ENCODE results near the gene KDM4B. TPM values are rescaled to one million over a fixed set of nuclear protein-coding genes. Genes with fewer than 3 reads are reported as not detected.

Gene KDM4B
- polyA plus RNA-seq, 1 experiment = 7.7 TPM

DNA sequence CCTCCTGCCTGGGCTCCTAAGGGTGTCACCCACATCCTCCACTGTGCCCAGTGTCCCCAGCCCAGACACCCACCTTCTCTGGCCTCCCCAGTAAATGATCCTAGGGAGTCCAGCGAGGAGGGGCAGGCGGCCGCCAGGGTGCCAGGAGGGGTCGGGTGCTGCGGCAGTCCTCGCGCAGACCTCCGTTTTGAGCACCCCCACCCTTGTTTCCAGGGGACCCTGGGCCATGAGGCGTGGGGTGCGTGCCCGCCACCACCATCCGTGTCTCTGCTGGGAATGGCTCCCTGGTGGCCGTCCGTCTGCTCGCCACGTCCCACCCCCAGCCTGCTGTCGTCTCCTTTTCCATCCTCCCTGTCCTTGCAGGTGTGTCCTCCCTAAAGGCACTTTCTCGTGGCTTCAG lies 133.0 kb downstream of the KDM4B start:
- ChIA-PET CTCF (no interaction called here), POLR2A (no interaction called here)
- no peak for DNase-seq (ENCODE audit: low read depth, low spot score)
- Histone ChIP-seq H3K27ac (ENCODE audit: low read depth, low read length) (no peak overlapping the region), H3K27me3 (ENCODE audit: control insufficient read depth, insufficient read depth, low read length) (no peaks in the 10 kb centered on the region), H3K4me3 (ENCODE audit: low read depth, low read length) (no peak overlapping the region), H3K9me3 (ENCODE audit: control insufficient read depth, insufficient read depth, low read length) (peaks cover 33% of the 10 kb centered on the region)
- no peak for TF ChIP-seq CTCF (IDR thresholded peaks at IDR 0.05; ENCODE audit: low read depth, low read length)

- Histone ChIP-seq H3K4me3 (ENCODE audit: low read depth, low read length) (no peak overlapping the region), H3K9me3 (ENCODE audit: control insufficient read depth, insufficient read depth, low read length) (peaks cover 29% of the 10 kb centered on the region), H3K27me3 (ENCODE audit: control insufficient read depth, insufficient read depth, low read length) (no peaks in the 10 kb centered on the region), H3K27ac (ENCODE audit: low read depth, low read length) (no peak overlapping the region)
- no peak for TF ChIP-seq CTCF (IDR thresholded peaks at IDR 0.05; ENCODE audit: low read depth, low read length)
- POLR2A ChIA-PET = no interaction called here
- CTCF ChIA-PET = no interaction called here
- no peak for DNase-seq (ENCODE audit: low read depth, low spot score)
These were observed 133.6 kb downstream of the KDM4B start for GRCh38 chr19:5102520-5102919.

GRCh38 chr19:5103061-5103701 lies 134.3 kb downstream of the KDM4B start:
- H3K4me3 ChIP-seq (ENCODE audit: low read depth, low read length) = no peak overlapping the region
- ChIA-PET POLR2A (no interaction called here), CTCF (no interaction called here)
- no peaks in the 10 kb centered on the region for H3K27me3 ChIP-seq (ENCODE audit: control insufficient read depth, insufficient read depth, low read length)
- no peak for DNase-seq (ENCODE audit: low read depth, low spot score)
- TF ChIP-seq CTCF (IDR thresholded peaks at IDR 0.05; ENCODE audit: low read depth, low read length) = no peak
- H3K27ac ChIP-seq (ENCODE audit: low read depth, low read length) = no peak overlapping the region
- H3K9me3 ChIP-seq (ENCODE audit: control insufficient read depth, insufficient read depth, low read length) = peaks cover 23% of the 10 kb centered on the region

- POLR2A ChIA-PET = no interaction called here
- no peak overlapping the region for H3K4me3 ChIP-seq (ENCODE audit: low read depth, low read length)
- H3K27ac ChIP-seq (ENCODE audit: low read depth, low read length) = no peak overlapping the region
- peaks cover 15% of the 10 kb centered on the region for H3K9me3 ChIP-seq (ENCODE audit: control insufficient read depth, insufficient read depth, low read length)
- no peaks in the 10 kb centered on the region for H3K27me3 ChIP-seq (ENCODE audit: control insufficient read depth, insufficient read depth, low read length)
- DNase-seq (ENCODE audit: low read depth, low spot score) = no peak
- CTCF ChIA-PET = interaction anchor here (0.7 kb wide), 1 partner anchor 76 kb away, joined by 3 read pairs; no protein-coding TSS in a partner anchor
- no peak for TF ChIP-seq CTCF (IDR thresholded peaks at IDR 0.05; ENCODE audit: low read depth, low read length)
These were observed 135.0 kb downstream of the KDM4B start for GRCh38 chr19:5103812-5104410.

GRCh38 chr19:5104871-5105351 lies 136.0 kb downstream of the KDM4B start:
- Histone ChIP-seq H3K4me3 (ENCODE audit: low read depth, low read length) (no peak overlapping the region), H3K9me3 (ENCODE audit: control insufficient read depth, insufficient read depth, low read length) (peaks cover 5% of the 10 kb centered on the region), H3K27me3 (ENCODE audit: control insufficient read depth, insufficient read depth, low read length) (no peaks in the 10 kb centered on the region), H3K27ac (ENCODE audit: low read depth, low read length) (no peak overlapping the region)
- no peak for DNase-seq (ENCODE audit: low read depth, low spot score)
- ChIA-PET CTCF (no interaction called here), POLR2A (no interaction called here)
- TF ChIP-seq CTCF (IDR thresholded peaks at IDR 0.05; ENCODE audit: low read depth, low read length) = no peak

All from AG04450 (cell line).